ENCODE data around the gene EMC8. TPM values are rescaled to one million over a fixed set of nuclear protein-coding genes. Genes with fewer than 3 reads are reported as not detected.
A peak's percentile ranks its signal among the peaks of the same experiment; 100 is the strongest.

EMC8 gene
- total RNA-seq, 1 donor from 2014 or later = 27.4 TPM

- Mint-ChIP-seq H3K9me3 (ENCODE audit: low read depth) (peaks cover 6% of the 10 kb centered on the region), H3K4me3 (ENCODE audit: unreplicated experiment) (no peak overlapping the region), H3K36me3 (ENCODE audit: low read depth) (peaks cover 1% of the 10 kb centered on the region), H3K27ac (ENCODE audit: unreplicated experiment) (no peak overlapping the region), H3K27me3 (ENCODE audit: low read depth) (peaks cover 41% of the 10 kb centered on the region), H3K4me1 (ENCODE audit: low read depth) (no peaks in the 10 kb centered on the region)
- TF ChIP-seq CTCF (IDR thresholded peaks at IDR 0.05) = no peak
- DNase-seq (ENCODE audit: low spot score) = peak; percentile 85
These were observed 45.9 kb upstream of the EMC8 start for GRCh38 chr16:85845266-85845665.

DNA sequence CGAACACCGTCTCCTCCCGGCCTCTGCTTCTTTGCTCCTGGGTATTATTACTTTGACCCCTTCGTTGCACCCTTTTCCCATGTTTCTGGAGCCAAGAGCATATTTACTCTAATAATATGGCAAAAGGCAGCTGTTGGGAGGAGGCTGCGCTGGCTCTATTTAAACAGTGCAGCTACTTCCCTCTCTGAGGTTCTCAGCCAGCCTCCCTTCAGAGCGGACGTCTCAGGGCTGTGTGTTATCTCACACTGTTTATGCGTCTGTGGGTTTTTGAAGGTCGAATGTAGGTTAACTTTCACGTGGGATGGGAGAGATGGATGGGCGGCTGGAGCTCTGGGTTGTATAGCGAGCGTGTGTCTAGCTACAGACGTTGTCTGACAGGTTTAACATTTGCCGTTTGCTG lies 45.4 kb upstream of the EMC8 start:
- TF ChIP-seq CTCF (IDR thresholded peaks at IDR 0.05) = no peak
- Mint-ChIP-seq H3K4me3 (ENCODE audit: unreplicated experiment) (no peak overlapping the region), H3K36me3 (ENCODE audit: low read depth) (peaks cover 1% of the 10 kb centered on the region), H3K9me3 (ENCODE audit: low read depth) (peaks cover 6% of the 10 kb centered on the region), H3K27ac (ENCODE audit: unreplicated experiment) (no peak overlapping the region), H3K27me3 (ENCODE audit: low read depth) (peaks cover 40% of the 10 kb centered on the region), H3K4me1 (ENCODE audit: low read depth) (no peaks in the 10 kb centered on the region)
- peak; percentile 34 for DNase-seq (ENCODE audit: low spot score)

GRCh38 chr16:85844169-85844481 lies 44.8 kb upstream of the EMC8 start:
- H3K27ac Mint-ChIP-seq (ENCODE audit: unreplicated experiment) = no peak overlapping the region
- no peak for TF ChIP-seq CTCF (IDR thresholded peaks at IDR 0.05)
- H3K4me1 Mint-ChIP-seq (ENCODE audit: low read depth) = no peaks in the 10 kb centered on the region
- H3K36me3 Mint-ChIP-seq (ENCODE audit: low read depth) = peaks cover 1% of the 10 kb centered on the region
- H3K9me3 Mint-ChIP-seq (ENCODE audit: low read depth) = peaks cover 6% of the 10 kb centered on the region
- H3K4me3 Mint-ChIP-seq (ENCODE audit: unreplicated experiment) = no peak overlapping the region
- no peak for DNase-seq (ENCODE audit: low spot score)
- H3K27me3 Mint-ChIP-seq (ENCODE audit: low read depth) = peaks cover 39% of the 10 kb centered on the region

DNA sequence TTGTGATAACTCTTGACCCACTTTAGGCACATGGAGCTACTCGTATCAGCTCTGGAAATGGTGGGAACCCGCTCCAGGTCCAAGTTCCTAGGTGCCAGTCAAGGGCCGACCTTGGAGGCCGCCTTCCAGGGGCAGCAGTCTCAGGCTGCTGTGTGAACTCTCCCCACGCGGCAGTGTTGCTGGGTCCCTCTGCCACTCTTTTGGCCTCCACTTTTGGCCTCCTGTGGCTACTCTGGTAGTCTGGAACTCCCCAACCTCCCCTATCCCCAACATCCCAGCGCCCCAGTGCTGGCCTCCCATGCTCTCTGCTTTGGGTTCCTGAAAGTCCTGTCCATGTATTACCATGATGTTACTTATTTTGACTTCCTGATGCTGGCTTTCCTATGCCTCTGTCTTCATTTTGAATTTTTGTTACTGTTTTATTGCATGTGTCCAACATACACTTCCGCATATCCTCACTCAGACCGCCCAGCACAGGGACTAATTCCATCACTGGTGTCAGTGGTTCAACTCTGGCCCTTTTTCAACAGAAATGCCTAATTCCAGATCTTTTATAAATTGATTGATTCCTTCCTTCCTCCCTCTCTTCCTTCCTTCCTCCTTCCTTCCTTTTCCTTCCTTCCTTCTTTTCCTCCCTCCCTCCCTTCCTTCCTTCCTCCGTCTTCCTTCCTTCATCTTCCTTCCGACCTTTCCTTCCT lies 44.3 kb upstream of the EMC8 start:
- peaks cover 6% of the 10 kb centered on the region for H3K9me3 Mint-ChIP-seq (ENCODE audit: low read depth)
- no peak overlapping the region for H3K27ac Mint-ChIP-seq (ENCODE audit: unreplicated experiment)
- no peak for TF ChIP-seq CTCF (IDR thresholded peaks at IDR 0.05)
- no peaks in the 10 kb centered on the region for H3K4me1 Mint-ChIP-seq (ENCODE audit: low read depth)
- peak; percentile 56 for DNase-seq (ENCODE audit: low spot score)
- peaks cover 1% of the 10 kb centered on the region for H3K36me3 Mint-ChIP-seq (ENCODE audit: low read depth)
- H3K27me3 Mint-ChIP-seq (ENCODE audit: low read depth) = peaks cover 42% of the 10 kb centered on the region
- H3K4me3 Mint-ChIP-seq (ENCODE audit: unreplicated experiment) = no peak overlapping the region

DNA sequence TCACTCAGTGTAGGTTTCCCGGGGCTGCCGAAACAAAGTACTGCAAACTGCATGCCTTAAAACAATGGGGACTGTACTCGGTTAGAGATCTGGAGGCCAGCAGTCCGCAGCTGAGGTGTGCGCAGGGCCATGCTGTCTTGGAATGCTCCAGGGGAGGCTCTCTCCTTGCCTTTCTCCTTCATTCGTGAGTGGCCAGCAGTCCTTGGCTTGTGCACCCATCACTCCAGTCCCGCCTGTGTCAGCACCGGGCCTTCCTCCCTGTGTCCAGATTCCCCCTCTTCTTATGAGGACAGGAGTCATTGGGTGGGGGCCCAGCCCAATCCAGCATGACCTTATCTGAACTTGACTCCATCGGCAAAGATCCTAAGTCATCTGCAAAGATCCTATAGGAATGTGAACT lies 43.5 kb upstream of the EMC8 start:
- peak; percentile 60 for DNase-seq (ENCODE audit: low spot score)
- peaks cover 1% of the 10 kb centered on the region for H3K36me3 Mint-ChIP-seq (ENCODE audit: low read depth)
- no peak for TF ChIP-seq CTCF (IDR thresholded peaks at IDR 0.05)

More for the DNA sequence above, 43.5 kb upstream of the EMC8 start:
- Mint-ChIP-seq H3K9me3 (ENCODE audit: low read depth) (peaks cover 6% of the 10 kb centered on the region), H3K4me1 (ENCODE audit: low read depth) (no peaks in the 10 kb centered on the region), H3K27me3 (ENCODE audit: low read depth) (peaks cover 36% of the 10 kb centered on the region), H3K4me3 (ENCODE audit: unreplicated experiment) (no peak overlapping the region), H3K27ac (ENCODE audit: unreplicated experiment) (no peak overlapping the region)

All from chondrocyte (in vitro differentiated cells).